Panc1 (cell line): Measurements from ENCODE around the gene QRFP. TPM values are rescaled to one million over a fixed set of nuclear protein-coding genes. Genes with fewer than 3 reads are reported as not detected.

Source experiments
- ATAC-seq: fragments of 200-7000 bp; cut with Tn5 transposase; 2 replicates; pipeline ENCODE4 v1.9.1; 2020; ENCODE audit warnings: mild to moderate bottlenecking, moderate library complexity
- BruUV-seq: library from RNA; stranded (reverse); fragments of 400-500 nt; replicated peaks from 2 replicates; lab custom pipeline; 2021; lab: Mats Ljungman, UMichigan
- CTCF ChIA-PET: fragments of 300-600 bp; sonication (Branson Sonifier 250); formaldehyde crosslinking; loops from one replicate; lab custom pipeline; 2022; ENCODE audit warnings: antibody characterized with exemption; lab: Charles Lee
- POLR2A ChIA-PET: fragments of 300-600 bp; sonication (Branson Sonifier 250); formaldehyde crosslinking; loops from one replicate; lab custom pipeline; 2022; ENCODE audit warnings: antibody characterized with exemption; lab: Charles Lee
- DNase-seq: peaks from one replicate; pipeline ENCODE4 v3.0.0-alpha.2; 2010; ENCODE audit warnings: low read depth, low spot score
- H3K27ac ChIP-seq: 2 replicates; pipeline ENCODE4 v1.5.1; 2011; ENCODE audit warnings: mild to moderate bottlenecking, low read length, inconsistent platforms
- H3K27me3 ChIP-seq: fragments of 200-500 bp; sonication (Bioruptor generic); 2 replicates; pipeline ENCODE4 v1.6.0; 2014; ENCODE audit warnings: low read length, inconsistent platforms; ENCODE audit not compliant: control insufficient read depth, insufficient read depth
- H3K36me3 ChIP-seq: fragments of 200-500 bp; sonication (Bioruptor generic); 2 replicates; pipeline ENCODE4 v1.5.1; 2014; ENCODE audit warnings: inconsistent platforms, mild to moderate bottlenecking, low read length, moderate library complexity; ENCODE audit not compliant: control insufficient read depth, insufficient read depth
- H3K4me1 ChIP-seq: 2 replicates; pipeline ENCODE4 v1.5.1; 2011; ENCODE audit warnings: inconsistent platforms, mild to moderate bottlenecking, low read length, moderate library complexity; ENCODE audit not compliant: control insufficient read depth, insufficient read depth
- H3K4me3 ChIP-seq, 2 experiments: 2 replicates each; pipeline ENCODE4 v1.5.1; 2011 to 2012; ENCODE audit warnings: low read depth in 2 of 2, low read length in 2 of 2, mild to moderate bottlenecking in 2 of 2, inconsistent platforms in 1 of 2, moderate library complexity in 1 of 2
- H3K9me3 ChIP-seq: fragments of 200-500 bp; sonication (Bioruptor generic); 2 replicates; pipeline ENCODE4 v1.5.1; 2014; ENCODE audit warnings: low read depth, mild to moderate bottlenecking, inconsistent platforms, low read length, moderate library complexity; ENCODE audit not compliant: control insufficient read depth, insufficient read depth
- POLR2AphosphoS5 ChIP-seq: IDR thresholded peaks from 2 replicates; pipeline ENCODE4 v1.6.1; 2012; ENCODE audit warnings: mild to moderate bottlenecking, low read depth, low read length, moderate library complexity
- SIN3A ChIP-seq: IDR thresholded peaks from 2 replicates; pipeline ENCODE4 v1.6.1; 2012; ENCODE audit warnings: low read depth, mild to moderate bottlenecking, low read length, moderate library complexity, borderline replicate concordance; ENCODE audit not compliant: insufficient read depth
- TCF7L2 ChIP-seq: IDR thresholded peaks from 2 replicates; pipeline ENCODE4 v1.6.1; 2011; ENCODE audit warnings: mild to moderate bottlenecking, low read depth, low read length, inconsistent platforms
- in situ Hi-C: cut with HindIII; loops from 2 replicates; pipeline ENCODE4 v1.10.0; 2016; ENCODE audit warnings: low sequenced_read_pairs, low pct_unique_long_range_greater_than_20kb
- intact Hi-C: fragments of 100-400 bp; cut with micrococcal nuclease; formaldehyde crosslinking; loops from one replicate; pipeline ENCODE4 v1.10.0; 2022; ENCODE audit not compliant: unreplicated experiment
- total RNA-seq: library from RNA; stranded (reverse); gene quantifications from one replicate; pipeline ENCODE4 v1.2.1, GENCODE V29; 2021; ENCODE audit not compliant: unreplicated experiment
- TF ChIP-seq, protein P1 (sequence below), 2 experiments: IDR thresholded peaks; 2 replicates each; pipeline ENCODE4 v1.6.1; 2011 to 2012; ENCODE audit warnings: low read depth in 2 of 2, control low read depth in 1 of 2, low read length in 1 of 2, mild to moderate bottlenecking in 1 of 2, moderate library complexity in 1 of 2; ENCODE audit not compliant: insufficient read depth in 1 of 2
- TF ChIP-seq, protein P2 (sequence below): fragments of 450-650 bp; IDR thresholded peaks from 2 replicates; pipeline ENCODE4 v1.5.1; 2017; ENCODE audit warnings: mild to moderate bottlenecking

The QRFP gene
- total RNA-seq, 1 experiment from 2014 or later = not detected

GRCh38 chr9:130874783-130875182 lies 21.8 kb downstream of the QRFP start:
- ChIA-PET CTCF (no interaction called here), POLR2A (no interaction called here)
- BruUV-seq = no TSS peak

DNA sequence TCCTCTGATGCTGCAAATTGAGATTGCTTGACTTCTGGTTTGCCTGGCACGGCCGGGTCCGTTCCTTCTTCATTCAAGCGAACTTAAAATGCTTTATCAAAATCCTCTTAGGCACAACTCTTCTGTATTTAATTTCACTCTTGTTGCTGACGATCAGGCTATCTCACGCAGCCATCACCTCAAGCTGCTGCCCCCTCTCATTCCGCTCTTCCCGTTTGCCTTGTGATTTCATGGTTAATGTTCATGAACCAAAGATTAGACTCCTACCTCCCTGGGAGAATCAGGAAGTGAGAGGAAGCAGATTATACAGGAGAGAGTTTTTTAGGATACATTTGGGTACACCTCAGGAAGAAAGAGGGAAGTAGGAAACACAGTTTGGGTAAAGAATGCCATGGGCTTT lies 22.6 kb downstream of the QRFP start:
- Histone ChIP-seq H3K27ac (no peak overlapping the region), H3K4me3 (no peak overlapping the region), H3K36me3 (peaks cover 7% of the 10 kb centered on the region; the same call in 1 of the 2 replicates), H3K27me3 (no peaks in the 10 kb centered on the region), H3K4me1 (no peaks in the 10 kb centered on the region), H3K9me3 (no peaks in the 10 kb centered on the region)
- no peak for ATAC-seq
- TF ChIP-seq, protein P1, sequence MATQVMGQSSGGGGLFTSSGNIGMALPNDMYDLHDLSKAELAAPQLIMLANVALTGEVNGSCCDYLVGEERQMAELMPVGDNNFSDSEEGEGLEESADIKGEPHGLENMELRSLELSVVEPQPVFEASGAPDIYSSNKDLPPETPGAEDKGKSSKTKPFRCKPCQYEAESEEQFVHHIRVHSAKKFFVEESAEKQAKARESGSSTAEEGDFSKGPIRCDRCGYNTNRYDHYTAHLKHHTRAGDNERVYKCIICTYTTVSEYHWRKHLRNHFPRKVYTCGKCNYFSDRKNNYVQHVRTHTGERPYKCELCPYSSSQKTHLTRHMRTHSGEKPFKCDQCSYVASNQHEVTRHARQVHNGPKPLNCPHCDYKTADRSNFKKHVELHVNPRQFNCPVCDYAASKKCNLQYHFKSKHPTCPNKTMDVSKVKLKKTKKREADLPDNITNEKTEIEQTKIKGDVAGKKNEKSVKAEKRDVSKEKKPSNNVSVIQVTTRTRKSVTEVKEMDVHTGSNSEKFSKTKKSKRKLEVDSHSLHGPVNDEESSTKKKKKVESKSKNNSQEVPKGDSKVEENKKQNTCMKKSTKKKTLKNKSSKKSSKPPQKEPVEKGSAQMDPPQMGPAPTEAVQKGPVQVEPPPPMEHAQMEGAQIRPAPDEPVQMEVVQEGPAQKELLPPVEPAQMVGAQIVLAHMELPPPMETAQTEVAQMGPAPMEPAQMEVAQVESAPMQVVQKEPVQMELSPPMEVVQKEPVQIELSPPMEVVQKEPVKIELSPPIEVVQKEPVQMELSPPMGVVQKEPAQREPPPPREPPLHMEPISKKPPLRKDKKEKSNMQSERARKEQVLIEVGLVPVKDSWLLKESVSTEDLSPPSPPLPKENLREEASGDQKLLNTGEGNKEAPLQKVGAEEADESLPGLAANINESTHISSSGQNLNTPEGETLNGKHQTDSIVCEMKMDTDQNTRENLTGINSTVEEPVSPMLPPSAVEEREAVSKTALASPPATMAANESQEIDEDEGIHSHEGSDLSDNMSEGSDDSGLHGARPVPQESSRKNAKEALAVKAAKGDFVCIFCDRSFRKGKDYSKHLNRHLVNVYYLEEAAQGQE (IDR thresholded peaks at IDR 0.05; ENCODE audit: insufficient read depth in 1 of 2, low read depth in 2 of 2, low read length in 1 of 2) = no peak
- TF ChIP-seq TCF7L2 (no peak), POLR2AphosphoS5 (no peak), SIN3A (no peak)
- TF ChIP-seq, protein P2, sequence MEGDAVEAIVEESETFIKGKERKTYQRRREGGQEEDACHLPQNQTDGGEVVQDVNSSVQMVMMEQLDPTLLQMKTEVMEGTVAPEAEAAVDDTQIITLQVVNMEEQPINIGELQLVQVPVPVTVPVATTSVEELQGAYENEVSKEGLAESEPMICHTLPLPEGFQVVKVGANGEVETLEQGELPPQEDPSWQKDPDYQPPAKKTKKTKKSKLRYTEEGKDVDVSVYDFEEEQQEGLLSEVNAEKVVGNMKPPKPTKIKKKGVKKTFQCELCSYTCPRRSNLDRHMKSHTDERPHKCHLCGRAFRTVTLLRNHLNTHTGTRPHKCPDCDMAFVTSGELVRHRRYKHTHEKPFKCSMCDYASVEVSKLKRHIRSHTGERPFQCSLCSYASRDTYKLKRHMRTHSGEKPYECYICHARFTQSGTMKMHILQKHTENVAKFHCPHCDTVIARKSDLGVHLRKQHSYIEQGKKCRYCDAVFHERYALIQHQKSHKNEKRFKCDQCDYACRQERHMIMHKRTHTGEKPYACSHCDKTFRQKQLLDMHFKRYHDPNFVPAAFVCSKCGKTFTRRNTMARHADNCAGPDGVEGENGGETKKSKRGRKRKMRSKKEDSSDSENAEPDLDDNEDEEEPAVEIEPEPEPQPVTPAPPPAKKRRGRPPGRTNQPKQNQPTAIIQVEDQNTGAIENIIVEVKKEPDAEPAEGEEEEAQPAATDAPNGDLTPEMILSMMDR = no peak
- in situ Hi-C loops = no loop called here
- intact Hi-C loops = loop anchor here (5.0 kb wide), 1 partner anchor 123 kb away; no protein-coding TSS in a partner anchor
- ChIA-PET CTCF (no interaction called here), POLR2A (no interaction called here)
- no TSS peak for BruUV-seq
- no peak for DNase-seq

More at GRCh38 chr9:130874783-130875182, 21.8 kb downstream of the QRFP start:
- intact Hi-C loops = loop anchor here (5.0 kb wide), 1 partner anchor 123 kb away; no protein-coding TSS in a partner anchor
- DNase-seq (no peak), ATAC-seq (no peak)
- Histone ChIP-seq H3K27me3 (no peaks in the 10 kb centered on the region), H3K27ac (no peak overlapping the region), H3K4me3 (no peak overlapping the region), H3K36me3 (peaks cover 12% of the 10 kb centered on the region; the same call in 1 of the 2 replicates), H3K4me1 (no peaks in the 10 kb centered on the region), H3K9me3 (no peaks in the 10 kb centered on the region)
- TF ChIP-seq, protein P1 (IDR thresholded peaks at IDR 0.05; ENCODE audit: insufficient read depth in 1 of 2, low read depth in 2 of 2, low read length in 1 of 2) = no peak
- TF ChIP-seq, protein P2 = no peak
- TF ChIP-seq POLR2AphosphoS5 (no peak), SIN3A (no peak), TCF7L2 (no peak)
- in situ Hi-C loops = no loop called here
